H1 (cell line): Measurements from ENCODE around the gene ANXA4. TPM values are rescaled to one million over a fixed set of nuclear protein-coding genes. Genes with fewer than 3 reads are reported as not detected.

Source experiments
- CTCF ChIA-PET: fragments of 300-600 bp; sonication (Branson Sonifier 250); formaldehyde crosslinking; loops from one replicate; lab custom pipeline; 2021; ENCODE audit not compliant: partially characterized antibody; lab: Charles Lee
- POLR2A ChIA-PET: fragments of 300-600 bp; sonication (Branson Sonifier 250); formaldehyde crosslinking; loops from one replicate; lab custom pipeline; 2021; ENCODE audit warnings: inconsistent platforms; ENCODE audit not compliant: partially characterized antibody; lab: Charles Lee
- DNase-seq, 2 experiments: peaks; one replicate each; pipeline versions ENCODE4 v3.0.0 to v3.0.0-alpha.2; 2010 to 2022; ENCODE audit warnings: low spot score in 2 of 2, low read depth in 1 of 2, mixed read lengths in 1 of 2
- FAIRE-seq: peaks from 2 replicates; lab custom pipeline; 2011; peaks lifted over from hg19 to GRCh38; lab: Jason Lieb, UNC
- H2AFZ ChIP-seq: 2 replicates; pipeline ENCODE4 v1.8.1; 2012; ENCODE audit warnings: low read length, inconsistent platforms
- H2AK5ac ChIP-seq: 2 replicates; pipeline ENCODE4 v1.6.1; 2013; ENCODE audit warnings: low read depth, low read length
- H2BK120ac ChIP-seq: replicated peaks from 2 replicates; pipeline ENCODE3; 2013; ENCODE audit warnings: low read depth, low read length, inconsistent platforms
- H2BK12ac ChIP-seq: 2 replicates; pipeline ENCODE4 v1.6.1; 2013; ENCODE audit warnings: low read depth, low read length
- H2BK15ac ChIP-seq: 2 replicates; pipeline ENCODE4 v1.6.1; 2013; ENCODE audit warnings: low read length
- H2BK20ac ChIP-seq: 2 replicates; pipeline ENCODE4 v1.6.1; 2013; ENCODE audit warnings: low read length
- H2BK5ac ChIP-seq: 2 replicates; pipeline ENCODE4 v1.6.1; 2013; ENCODE audit warnings: low read depth, low read length
- H3K14ac ChIP-seq: 2 replicates; pipeline ENCODE4 v1.6.1; 2013; ENCODE audit warnings: inconsistent platforms; ENCODE audit not compliant: insufficient read length
- H3K18ac ChIP-seq: 2 replicates; pipeline ENCODE4 v1.6.1; 2013; ENCODE audit warnings: low read length; ENCODE audit errors: extremely low read depth
- H3K23ac ChIP-seq: 2 replicates; pipeline ENCODE4 v1.6.1; 2013; ENCODE audit warnings: inconsistent platforms; ENCODE audit not compliant: insufficient read length
- H3K23me2 ChIP-seq: 2 replicates; pipeline ENCODE4 v1.6.1; 2013; ENCODE audit warnings: low read depth, low read length
- H3K27ac ChIP-seq: 2 replicates; pipeline ENCODE4 v1.6.1; 2011; ENCODE audit warnings: low read depth, low read length, inconsistent platforms
- H3K27me3 ChIP-seq, 4 experiments: replicated peaks in 1 of 4; 1 replicate in 1 of 4; 2 replicates in 3 of 4; pipeline versions ENCODE4 v1.6.1 to v1.8.1; 2011 to 2013; ENCODE audit warnings: low read length in 3 of 4, mild to moderate bottlenecking in 3 of 4, inconsistent platforms in 2 of 4, mixed read lengths in 2 of 4, moderate library complexity in 1 of 4; ENCODE audit not compliant: control insufficient read depth in 3 of 4, insufficient read depth in 3 of 4; ENCODE audit errors: extremely low read depth in 1 of 4
- H3K36me3 ChIP-seq, 4 experiments: 2 replicates each; pipeline versions ENCODE4 v1.6.1 to v1.8.1; 2011 to 2013; ENCODE audit warnings: mild to moderate bottlenecking in 4 of 4, low read length in 3 of 4, moderate library complexity in 2 of 4, control low read depth in 1 of 4, inconsistent platforms in 1 of 4; ENCODE audit not compliant: insufficient read depth in 4 of 4, control insufficient read depth in 2 of 4
- H3K4ac ChIP-seq: replicated peaks from 2 replicates; pipeline ENCODE3; 2013; ENCODE audit warnings: low read length, low read depth, mixed read lengths, inconsistent platforms; ENCODE audit not compliant: insufficient read length
- H3K4me1 ChIP-seq, 4 experiments: replicated peaks in 1 of 4; 1 replicate in 1 of 4; 2 replicates in 3 of 4; pipeline versions ENCODE4 v1.6.1 to v1.8.1; 2011 to 2013; ENCODE audit warnings: low read length in 3 of 4, inconsistent platforms in 2 of 4, mixed read lengths in 1 of 4; ENCODE audit not compliant: insufficient read depth in 4 of 4, control insufficient read depth in 3 of 4
- H3K4me2 ChIP-seq, 2 experiments: 2 replicates each; pipeline versions ENCODE4 v1.6.1 to v1.8.1; 2011 to 2013; ENCODE audit warnings: low read depth in 2 of 2, low read length in 2 of 2, control low read depth in 1 of 2, inconsistent platforms in 1 of 2, mild to moderate bottlenecking in 1 of 2; ENCODE audit not compliant: insufficient read depth in 1 of 2
- H3K4me3 ChIP-seq, 4 experiments: fragments of 200-600, 300-600 bp in 1 of 4; sonication (generic), shearing (Covaris generic), sonication (Bioruptor Twin) in 1 of 4; 2 replicates each; pipeline versions ENCODE4 v1.5.1 to v1.8.1; 2011 to 2016; ENCODE audit warnings: low read length in 4 of 4, low read depth in 3 of 4, control low read depth in 2 of 4, inconsistent platforms in 2 of 4, mild to moderate bottlenecking in 2 of 4, mixed read lengths in 1 of 4, moderate library complexity in 1 of 4; ENCODE audit not compliant: insufficient read depth in 2 of 4; ENCODE audit errors: extremely low read depth in 1 of 4
- H3K56ac ChIP-seq: replicated peaks from 2 replicates; pipeline ENCODE3; 2013; ENCODE audit warnings: low read depth, mild to moderate bottlenecking, mixed read lengths, low read length, inconsistent platforms; ENCODE audit not compliant: insufficient read length
- H3K79me1 ChIP-seq: 2 replicates; pipeline ENCODE4 v1.6.1; 2013; ENCODE audit warnings: low read depth, low read length, control low read depth
- H3K79me2 ChIP-seq, 2 experiments: 2 replicates each; pipeline versions ENCODE4 v1.6.1 to v1.8.1; 2012 to 2013; ENCODE audit warnings: low read length in 2 of 2, mild to moderate bottlenecking in 2 of 2, inconsistent platforms in 1 of 2; ENCODE audit not compliant: insufficient read depth in 2 of 2, control insufficient read depth in 1 of 2
- H3K9ac ChIP-seq, 4 experiments: replicated peaks in 1 of 4; 1 replicate in 1 of 4; 2 replicates in 3 of 4; pipeline versions ENCODE4 v1.6.1 to v1.8.1; 2011 to 2013; ENCODE audit warnings: low read depth in 3 of 4, low read length in 3 of 4, control low read depth in 2 of 4, mild to moderate bottlenecking in 2 of 4, moderate library complexity in 2 of 4, inconsistent platforms in 1 of 4; ENCODE audit errors: extremely low read depth in 1 of 4
- H3K9me3 ChIP-seq, 2 experiments: 2 replicates each; pipeline versions ENCODE4 v1.6.1 to v1.8.1; 2012 to 2013; ENCODE audit warnings: mild to moderate bottlenecking in 2 of 2, moderate library complexity in 2 of 2, control low read depth in 1 of 2, inconsistent platforms in 1 of 2, low read depth in 1 of 2, low read length in 1 of 2, mixed read lengths in 1 of 2; ENCODE audit not compliant: insufficient read depth in 2 of 2
- H4K20me1 ChIP-seq, 2 experiments: replicated peaks in 1 of 2; 2 replicates each; pipeline versions ENCODE3 to v1.8.1; 2011 to 2013; ENCODE audit warnings: inconsistent platforms in 2 of 2, low read length in 2 of 2, mild to moderate bottlenecking in 1 of 2; ENCODE audit not compliant: insufficient read depth in 2 of 2, control insufficient read depth in 1 of 2
- H4K5ac ChIP-seq: 2 replicates; pipeline ENCODE4 v1.6.1; 2013; ENCODE audit warnings: low read length, low read depth, mixed read lengths, inconsistent platforms; ENCODE audit not compliant: insufficient read length
- H4K8ac ChIP-seq: 2 replicates; pipeline ENCODE4 v1.8.0; 2013; ENCODE audit warnings: mild to moderate bottlenecking, moderate library complexity, low read length, inconsistent platforms; ENCODE audit not compliant: insufficient read depth; ENCODE audit errors: extremely low read depth
- H4K91ac ChIP-seq: replicated peaks from 2 replicates; pipeline ENCODE3; 2013; ENCODE audit warnings: low read length, mixed read lengths, inconsistent platforms; ENCODE audit not compliant: insufficient read length
- CBX5 ChIP-seq: fragments of 300-800, 300-1000 bp; sonication (generic); IDR thresholded peaks from 2 replicates; pipeline ENCODE4 v1.7.1; 2016; ENCODE audit warnings: antibody characterized with exemption, low read length, low read depth
- FOSL1 ChIP-seq: IDR thresholded peaks from 2 replicates; pipeline ENCODE4 v1.6.1; 2011; ENCODE audit warnings: mild to moderate bottlenecking, low read depth, low read length, moderate library complexity; ENCODE audit not compliant: insufficient read depth
- NRF1 ChIP-seq: IDR thresholded peaks from 2 replicates; pipeline ENCODE4 v1.6.1; 2011; ENCODE audit warnings: mild to moderate bottlenecking, low read depth, low read length, improper control_type of control experiment
- WGBS, 2 experiments: shearing (Covaris generic) in 1 of 2; methylation state at CpG; one replicate each; pipeline versions ENCODE4 v1.1.6 to v1.1.7; 2013 to 2015; ENCODE audit warnings: low lambda C conversion rate in 2 of 2, mixed read lengths in 2 of 2, inconsistent platforms in 1 of 2, low coverage in 1 of 2, missing lambda C conversion rate in 1 of 2; ENCODE audit not compliant: insufficient replicate concordance in 2 of 2, insufficient coverage in 1 of 2, insufficient read length in 1 of 2; ENCODE audit errors: extremely low coverage in 1 of 2, missing lambda C conversion rate in 1 of 2; 5-methylcytosine and 5-hydroxymethylcytosine counted together
- polyA plus RNA-seq, 7 experiments: library from polyadenylated mRNA; depleted of rRNA in 3 of 7; stranded (reverse) in 5 of 7; unstranded in 2 of 7; fragments of >200 nt in 5 of 7; fragments of 200-250 nt in 2 of 7; gene quantifications; 1 replicate in 5 of 7; 2 replicates in 1 of 7; 4 replicates in 1 of 7; pipeline versions ENCODE4 v1.2.1 to v1.2.3, GENCODE V29; 2011 to 2013; ENCODE audit warnings: missing spikeins in 2 of 7, mixed read lengths in 2 of 7
- total RNA-seq: library from RNA; stranded (reverse); fragmentation: NEBNext Ultra II Directional; extraction: Animal tissue kit (Norgen Biotek cat#: 25700); gene quantifications from 2 replicates; pipeline ENCODE4 v1.2.1, GENCODE V29; 2021

Gene ANXA4
- total and polyA plus RNA-seq, 2 of the 8 experiments (the other 6 are each of a cell fraction or from before 2014, with no cell fraction given): 9.4 to 17.6 TPM

GRCh38 chr2:69753659-69754363, 11.9 kb downstream of the ANXA4 start:
- Histone ChIP-seq H3K56ac (no peak overlapping the region), H2BK20ac (no peak overlapping the region), H2BK12ac (no peak overlapping the region), H2BK120ac (no peak overlapping the region), H3K36me3 (no peaks in the 10 kb centered on the region), H4K91ac (no peak overlapping the region), H3K18ac (no peak overlapping the region), H3K4ac (no peak overlapping the region), H3K14ac (no peak overlapping the region), H2AK5ac (no peak overlapping the region), H2BK15ac (no peak overlapping the region), H3K9me3 (no peaks in the 10 kb centered on the region), H3K23me2 (no peaks in the 10 kb centered on the region), H3K4me2 (no peak overlapping the region), H3K23ac (no peak overlapping the region), H3K27ac (no peak overlapping the region), H3K79me2 (no peaks in the 10 kb centered on the region), H3K9ac (no peak overlapping the region), H3K27me3 (no peaks in the 10 kb centered on the region), H3K4me3 (no peak overlapping the region), H3K4me1 (no peaks in the 10 kb centered on the region), H4K5ac (no peak overlapping the region), H4K8ac (no peak overlapping the region), H2BK5ac (no peak overlapping the region), H2AFZ (no peak overlapping the region), H3K79me1 (no peaks in the 10 kb centered on the region), H4K20me1 (no peaks in the 10 kb centered on the region)
- no peak for FAIRE-seq
- DNase-seq: no peak
- 91% methylated on average over 3 of the region's 3 CpGs; no CpG with 5 or more reads in 1 of the 2 experiments for WGBS, 2 experiments
- no peak for TF ChIP-seq FOSL1
- TF ChIP-seq NRF1: no peak
- no peak for TF ChIP-seq CBX5
- CTCF ChIA-PET: interaction anchor here (1.6 to 2.4 kb wide), 3 partner anchors 13 to 62 kb away, joined by 5 to 11 read pairs (median 6); no protein-coding TSS in a partner anchor
- POLR2A ChIA-PET: no interaction called here
